ENCODE data around the gene MEGF6. TPM values are rescaled to one million over a fixed set of nuclear protein-coding genes. Genes with fewer than 3 reads are reported as not detected.
"Not testable (repeated sequence)": the region's sequence is repeated elsewhere in the genome, so short reads cannot be mapped to it uniquely, and the experiment has no call there.

MEGF6 gene
- total and polyA plus RNA-seq, 2 donors (not counting 3 experiments of a cell fraction or from before 2014, with no cell fraction given): 22.5 to 63.7 TPM

DNA sequence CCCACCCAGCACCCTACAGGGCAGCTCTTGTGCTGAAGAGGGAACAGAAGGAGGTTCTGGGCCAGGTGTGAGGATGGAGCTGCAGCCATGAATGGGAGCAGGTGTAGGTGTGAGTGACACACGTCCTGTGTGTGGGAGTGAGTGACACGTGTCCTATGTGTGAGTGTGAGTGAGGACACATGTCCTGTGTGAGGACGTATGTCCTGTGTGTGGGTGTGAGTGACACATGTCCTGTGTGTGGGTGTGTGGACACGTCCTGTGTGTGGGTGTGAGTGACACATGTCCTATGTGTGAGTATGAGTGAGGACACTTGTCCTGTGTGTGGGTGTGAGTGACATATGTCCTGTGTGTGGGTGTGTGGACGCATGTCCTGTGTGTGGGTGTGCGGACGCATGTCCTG lies 26.4 kb downstream of the MEGF6 start:
- POLR2A ChIA-PET: no interaction called here
- FAIRE-seq: no peak
- Histone ChIP-seq H3K36me3 (ENCODE audit: control insufficient read depth in 2 of 2, extremely low read depth in 1 of 2, insufficient read depth in 2 of 2, low read length in 2 of 2) (no peaks in the 10 kb centered on the region), H2AFZ (ENCODE audit: low read depth, low read length) (no peak overlapping the region), H3K4me2 (ENCODE audit: insufficient read depth, low read length) (no peak overlapping the region), H3K4me1 (ENCODE audit: control insufficient read depth, extremely low read depth, insufficient read depth, low read length) (peaks cover 1% of the 10 kb centered on the region), H3K79me2 (ENCODE audit: control insufficient read depth, insufficient read depth, low read length) (no peaks in the 10 kb centered on the region), H4K20me1 (replicated peaks; ENCODE audit: control insufficient read depth, extremely low read depth, insufficient read depth, low read length) (no peaks in the 10 kb centered on the region), H3K9me1 (replicated peaks; ENCODE audit: control insufficient read depth, extremely low read depth, insufficient read depth, low read length) (no peaks in the 10 kb centered on the region), H3K4me3 (replicated peaks in 1 of 3; ENCODE audit: insufficient read depth in 1 of 3, low read depth in 1 of 3, low read length in 3 of 3) (no peak overlapping the region), H3K9me3 (replicated peaks; ENCODE audit: control insufficient read depth, insufficient read depth, low read length) (no peaks in the 10 kb centered on the region), H3K27ac (ENCODE audit: insufficient read depth, low read depth, low read length) (no peak overlapping the region), H3K27me3 (ENCODE audit: control insufficient read depth in 2 of 2, insufficient read depth in 2 of 2, low read length in 2 of 2) (no peaks in the 10 kb centered on the region), H3K9ac (replicated peaks; ENCODE audit: extremely low read depth, insufficient read depth, low read length) (no peak overlapping the region)
- BruUV-seq (replicated peaks): no TSS peak
- no peak for DNase-seq (ENCODE audit: low read depth, low spot score)
- CTCF ChIA-PET: interaction anchor here (1.5 kb wide), 1 partner anchor 34 kb away, joined by 7 read pairs; no protein-coding TSS in a partner anchor
- dilution Hi-C loops (cut with MboI; ENCODE audit: extremely low pct_ligation_motif_present, low sequenced_read_pairs) (no loop called here), intact Hi-C loops (cut with micrococcal nuclease) (no loop called here)
- TF ChIP-seq, protein P1, sequence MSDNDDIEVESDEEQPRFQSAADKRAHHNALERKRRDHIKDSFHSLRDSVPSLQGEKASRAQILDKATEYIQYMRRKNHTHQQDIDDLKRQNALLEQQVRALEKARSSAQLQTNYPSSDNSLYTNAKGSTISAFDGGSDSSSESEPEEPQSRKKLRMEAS (IDR thresholded peaks at IDR 0.05; ENCODE audit: insufficient read depth, insufficient read length): no peak
- TF ChIP-seq, protein P2, sequence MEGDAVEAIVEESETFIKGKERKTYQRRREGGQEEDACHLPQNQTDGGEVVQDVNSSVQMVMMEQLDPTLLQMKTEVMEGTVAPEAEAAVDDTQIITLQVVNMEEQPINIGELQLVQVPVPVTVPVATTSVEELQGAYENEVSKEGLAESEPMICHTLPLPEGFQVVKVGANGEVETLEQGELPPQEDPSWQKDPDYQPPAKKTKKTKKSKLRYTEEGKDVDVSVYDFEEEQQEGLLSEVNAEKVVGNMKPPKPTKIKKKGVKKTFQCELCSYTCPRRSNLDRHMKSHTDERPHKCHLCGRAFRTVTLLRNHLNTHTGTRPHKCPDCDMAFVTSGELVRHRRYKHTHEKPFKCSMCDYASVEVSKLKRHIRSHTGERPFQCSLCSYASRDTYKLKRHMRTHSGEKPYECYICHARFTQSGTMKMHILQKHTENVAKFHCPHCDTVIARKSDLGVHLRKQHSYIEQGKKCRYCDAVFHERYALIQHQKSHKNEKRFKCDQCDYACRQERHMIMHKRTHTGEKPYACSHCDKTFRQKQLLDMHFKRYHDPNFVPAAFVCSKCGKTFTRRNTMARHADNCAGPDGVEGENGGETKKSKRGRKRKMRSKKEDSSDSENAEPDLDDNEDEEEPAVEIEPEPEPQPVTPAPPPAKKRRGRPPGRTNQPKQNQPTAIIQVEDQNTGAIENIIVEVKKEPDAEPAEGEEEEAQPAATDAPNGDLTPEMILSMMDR (IDR thresholded peaks at IDR 0.05; ENCODE audit: extremely low read depth in 1 of 2, insufficient read depth in 1 of 2, low read depth in 1 of 2, low read length in 2 of 2): no peak
- no peak for TF ChIP-seq MYC (IDR thresholded peaks at IDR 0.05; ENCODE audit: low read depth, low read length)
- no peak for TF ChIP-seq GATA2 (IDR thresholded peaks at IDR 0.05; ENCODE audit: insufficient read depth, insufficient read length, low read depth, low read length)
- TF ChIP-seq POLR2A (IDR thresholded peaks at IDR 0.05; ENCODE audit: low read depth, low read length): no peak
- no peak for TF ChIP-seq POLR2AphosphoS5 (IDR thresholded peaks at IDR 0.05; ENCODE audit: insufficient read depth, low read depth, low read length)
- no peak for TF ChIP-seq JUN (IDR thresholded peaks at IDR 0.05; ENCODE audit: borderline replicate concordance, insufficient read depth, insufficient read length, low read depth)
- TF ChIP-seq FOS (IDR thresholded peaks at IDR 0.05; ENCODE audit: borderline replicate concordance, insufficient read depth, low read length): no peak
- TF ChIP-seq EZH2 (IDR thresholded peaks at IDR 0.05; ENCODE audit: borderline replicate concordance, low read depth, low read length, severe bottlenecking): no peak

DNA sequence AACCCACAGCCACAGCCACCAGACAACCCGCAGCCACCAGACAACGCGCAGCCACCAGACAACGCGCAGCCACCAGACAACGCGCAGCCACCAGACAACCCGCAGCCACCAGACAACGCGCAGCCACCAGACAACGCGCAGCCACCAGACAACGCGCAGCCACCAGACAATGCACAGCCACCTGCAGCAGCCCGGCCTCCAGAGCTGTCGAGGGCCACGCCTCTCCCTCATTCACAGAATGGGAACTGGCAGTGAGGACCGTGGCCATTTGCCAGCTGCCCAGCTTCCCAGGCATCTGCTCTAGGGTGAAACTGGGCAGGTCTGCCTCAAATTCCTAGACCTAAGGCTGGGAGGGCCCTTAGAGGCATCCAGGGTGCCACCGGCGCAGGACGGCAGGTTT lies 27.6 kb downstream of the MEGF6 start:
- H3K9me3 ChIP-seq (replicated peaks; ENCODE audit: control insufficient read depth, insufficient read depth, low read length); intact Hi-C loops (cut with micrococcal nuclease); H3K4me3 ChIP-seq (replicated peaks in 1 of 3; ENCODE audit: insufficient read depth in 1 of 3, low read depth in 1 of 3, low read length in 3 of 3); DNase-seq (ENCODE audit: low read depth, low spot score); H3K9ac ChIP-seq (replicated peaks; ENCODE audit: extremely low read depth, insufficient read depth, low read length); H2AFZ ChIP-seq (ENCODE audit: low read depth, low read length); POLR2A ChIA-PET; FAIRE-seq; H3K4me2 ChIP-seq (ENCODE audit: insufficient read depth, low read length); H4K20me1 ChIP-seq (replicated peaks; ENCODE audit: control insufficient read depth, extremely low read depth, insufficient read depth, low read length); H3K27ac ChIP-seq (ENCODE audit: insufficient read depth, low read depth, low read length); H3K4me1 ChIP-seq (ENCODE audit: control insufficient read depth, extremely low read depth, insufficient read depth, low read length); BruUV-seq (replicated peaks); H3K79me2 ChIP-seq (ENCODE audit: control insufficient read depth, insufficient read depth, low read length); H3K36me3 ChIP-seq (ENCODE audit: control insufficient read depth in 2 of 2, extremely low read depth in 1 of 2, insufficient read depth in 2 of 2, low read length in 2 of 2); H3K9me1 ChIP-seq (replicated peaks; ENCODE audit: control insufficient read depth, extremely low read depth, insufficient read depth, low read length); dilution Hi-C loops (cut with MboI; ENCODE audit: extremely low pct_ligation_motif_present, low sequenced_read_pairs); H3K27me3 ChIP-seq (ENCODE audit: control insufficient read depth in 2 of 2, insufficient read depth in 2 of 2, low read length in 2 of 2): not testable (repeated sequence)
- CTCF ChIA-PET: interaction anchor here (0.7 to 1.5 kb wide), 2 partner anchors 17 to 35 kb away, joined by 3 to 7 read pairs; no protein-coding TSS in a partner anchor

All from endothelial cell of umbilical vein (primary cell).